ENCODE measurements around the gene AGPAT4. TPM values are rescaled to one million over a fixed set of nuclear protein-coding genes. Genes with fewer than 3 reads are reported as not detected.
A peak's percentile ranks its signal among the peaks of the same experiment; 100 is the strongest.

The AGPAT4 gene
- polyA plus RNA-seq, 3 donors, result 6.4 to 15.8 (median 6.9) TPM

- no peak for DNase-seq
- Histone ChIP-seq H3K4me1 (ENCODE audit: control insufficient read depth in 1 of 2, insufficient read depth in 2 of 2, low read length in 2 of 2) (peaks cover 8 to 9% of the 10 kb centered on the region in 2 donors), H4K20me1 (ENCODE audit: insufficient read depth, low read length) (peaks cover 5% of the 10 kb centered on the region), H3K79me2 (ENCODE audit: insufficient read depth, low read length) (no peaks in the 10 kb centered on the region), H3K27me3 (ENCODE audit: control insufficient read depth in 2 of 2, insufficient read depth in 2 of 2, low read length in 2 of 2) (no peaks in the 10 kb centered on the region), H3K27ac (ENCODE audit: low read depth in 1 of 2, low read length in 2 of 2) (no peak overlapping the region), H2AFZ (ENCODE audit: insufficient read depth, low read depth, low read length, poor library complexity, severe bottlenecking) (no peak overlapping the region), H3K4me3 (replicated peaks in 1 of 3; ENCODE audit: low read depth in 2 of 3, low read length in 3 of 3) (no peak overlapping the region), H3K36me3 (replicated peaks in 1 of 2; ENCODE audit: control insufficient read depth in 1 of 2, insufficient read depth in 2 of 2, low read length in 2 of 2) (no peaks in the 10 kb centered on the region), H3K4me2 (replicated peaks; ENCODE audit: extremely low read depth, low read length, poor library complexity, severe bottlenecking) (no peak overlapping the region), H3K9me3 (replicated peaks in 1 of 2; ENCODE audit: control insufficient read depth in 1 of 2, insufficient read depth in 1 of 2, low read length in 2 of 2) (no peaks in the 10 kb centered on the region), H3K9ac (ENCODE audit: insufficient read depth, low read length, poor library complexity, severe bottlenecking) (no peak overlapping the region)
- Mint-ChIP-seq H3K36me3 (peaks cover 3 to 12% of the 10 kb centered on the region in 2 donors), H3K27ac (peak overlapping the region in 1 of 7 donors; percentile 84), H3K27me3 (ENCODE audit: low read depth in 3 of 3) (peaks cover 0 to 4% (median 0%) of the 10 kb centered on the region in 3 donors), H3K4me3 (no peak overlapping the region), H3K9me3 (no peaks in the 10 kb centered on the region), H3K4me1 (peaks cover 26% of the 10 kb centered on the region)
- intact Hi-C loops (cut with micrococcal nuclease), result loop anchor here in 1 of 2 donors (10.0 kb wide), 1 partner anchor 274 kb away; the partner anchor contains the start of gene MAP3K4
- TF ChIP-seq CTCF (IDR thresholded peaks at IDR 0.05), result no peak
- WGBS (ENCODE audit: insufficient coverage), result 79% methylated on average over 2 of the region's 7 CpGs
Observed at GRCh38 chr6:161268531-161269210, 5.2 kb downstream of the AGPAT4 start.

- H3K4me3 ChIP-seq (replicated peaks in 1 of 3; ENCODE audit: low read depth in 2 of 3, low read length in 3 of 3), result no peak overlapping the region
- no peak overlapping the region for H3K9ac ChIP-seq (ENCODE audit: insufficient read depth, low read length, poor library complexity, severe bottlenecking)
- H3K27me3 Mint-ChIP-seq (ENCODE audit: low read depth in 3 of 3), result no peaks in the 10 kb centered on the region
- WGBS (ENCODE audit: insufficient coverage), result 89% methylated on average over 3 of the region's 9 CpGs
- H3K79me2 ChIP-seq (ENCODE audit: insufficient read depth, low read length), result no peaks in the 10 kb centered on the region
- no peak overlapping the region for H2AFZ ChIP-seq (ENCODE audit: insufficient read depth, low read depth, low read length, poor library complexity, severe bottlenecking)
- H3K27ac Mint-ChIP-seq, result peak overlapping the region in 2 of 7 donors; percentile 59 to 64
- no peaks in the 10 kb centered on the region for H3K9me3 Mint-ChIP-seq
- TF ChIP-seq CTCF (IDR thresholded peaks at IDR 0.05), result no peak
- H3K27me3 ChIP-seq (ENCODE audit: control insufficient read depth in 2 of 2, insufficient read depth in 2 of 2, low read length in 2 of 2), result no peaks in the 10 kb centered on the region
- no peak for DNase-seq
- H3K4me1 Mint-ChIP-seq, result peaks cover 17% of the 10 kb centered on the region
- H3K4me2 ChIP-seq (replicated peaks; ENCODE audit: extremely low read depth, low read length, poor library complexity, severe bottlenecking), result no peak overlapping the region
- peaks cover 4 to 11% of the 10 kb centered on the region in 2 donors for H3K36me3 Mint-ChIP-seq
- H3K36me3 ChIP-seq (replicated peaks in 1 of 2; ENCODE audit: control insufficient read depth in 1 of 2, insufficient read depth in 2 of 2, low read length in 2 of 2), result no peaks in the 10 kb centered on the region
- intact Hi-C loops (cut with micrococcal nuclease), result loop anchor here in 1 of 2 donors (10.0 kb wide), 1 partner anchor 272 kb away; the partner anchor contains the start of gene MAP3K4
- H3K9me3 ChIP-seq (replicated peaks in 1 of 2; ENCODE audit: control insufficient read depth in 1 of 2, insufficient read depth in 1 of 2, low read length in 2 of 2), result no peaks in the 10 kb centered on the region
- H3K4me3 Mint-ChIP-seq, result no peak overlapping the region
- H4K20me1 ChIP-seq (ENCODE audit: insufficient read depth, low read length), result peaks cover 5% of the 10 kb centered on the region
- no peaks in the 10 kb centered on the region for H3K4me1 ChIP-seq (ENCODE audit: control insufficient read depth in 1 of 2, insufficient read depth in 2 of 2, low read length in 2 of 2)
- H3K27ac ChIP-seq (ENCODE audit: low read depth in 1 of 2, low read length in 2 of 2), result no peak overlapping the region
Observed at GRCh38 chr6:161266513-161267230, 7.2 kb downstream of the AGPAT4 start.
